GM18868 (cell line): Measurements from ENCODE around the gene MARCHF2.

Experiments used
- ATAC-seq: cut with Tn5 transposase; IDR thresholded peaks from one replicate; pipeline ENCODE4 v1.9.1; 2021; ENCODE audit warnings: mild to moderate bottlenecking, moderate library complexity; ENCODE audit not compliant: unreplicated experiment

Gene MARCHF2

DNA sequence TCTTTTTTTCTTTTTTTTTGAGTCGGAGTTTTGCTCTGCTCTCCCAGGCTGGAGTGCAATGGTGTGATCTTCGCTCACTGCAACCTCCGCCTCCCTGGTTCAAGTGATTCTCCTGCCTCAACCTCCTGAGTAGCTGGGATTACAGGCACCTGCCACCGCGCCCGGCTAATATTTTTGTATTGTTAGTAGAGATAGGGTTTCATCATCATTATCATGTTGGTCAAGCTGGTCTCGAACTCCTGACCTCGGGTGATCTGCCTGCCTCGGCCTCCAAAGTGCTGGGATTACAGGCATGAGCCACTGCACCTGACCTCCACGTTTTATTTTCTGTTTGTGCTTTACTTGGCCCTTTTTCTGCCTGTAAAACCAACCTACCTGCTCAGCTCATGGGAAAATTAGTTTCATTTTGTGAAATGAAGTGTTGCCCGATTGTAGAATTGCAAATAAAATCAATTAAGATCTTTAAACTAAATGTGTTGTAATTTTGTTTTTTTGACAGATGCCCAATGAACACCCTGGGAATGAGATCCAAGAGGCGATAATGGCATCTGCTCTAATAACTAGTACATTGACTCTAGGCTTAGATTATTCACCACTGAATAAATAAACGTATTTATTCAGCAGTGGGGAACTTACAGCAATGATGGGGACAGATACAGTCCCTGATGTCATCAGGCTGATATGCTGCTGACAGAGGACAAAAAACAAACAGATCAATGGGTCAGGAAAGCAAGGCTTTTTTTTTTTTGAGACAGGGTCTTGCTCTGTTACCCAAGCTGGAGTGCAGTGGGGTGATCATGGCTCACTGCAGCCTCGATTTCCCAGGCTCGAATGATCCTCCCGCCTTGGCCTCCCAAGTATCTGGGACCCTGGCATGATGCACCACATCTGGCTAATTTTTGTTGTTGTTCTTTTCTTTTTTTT, 25.2 kb upstream of the MARCHF2 start:
- no peak for ATAC-seq

DNA sequence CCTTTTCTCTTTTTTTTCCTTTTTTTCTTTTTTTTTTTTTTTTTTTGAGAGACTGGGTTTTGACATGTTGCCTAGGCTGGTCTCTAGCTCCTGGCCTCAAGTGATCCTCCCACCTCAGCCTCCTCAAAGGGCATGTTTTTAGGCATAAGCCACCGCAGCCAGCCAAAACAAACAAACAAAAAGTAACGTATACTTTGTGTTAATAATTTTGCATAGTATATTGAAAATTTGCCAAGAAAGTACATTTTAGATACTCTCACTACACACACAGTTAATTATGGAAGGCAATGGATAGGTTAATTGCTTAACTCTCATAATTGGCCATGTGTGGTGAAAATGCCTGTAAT, 24.5 kb upstream of the MARCHF2 start:
- no peak for ATAC-seq

DNA sequence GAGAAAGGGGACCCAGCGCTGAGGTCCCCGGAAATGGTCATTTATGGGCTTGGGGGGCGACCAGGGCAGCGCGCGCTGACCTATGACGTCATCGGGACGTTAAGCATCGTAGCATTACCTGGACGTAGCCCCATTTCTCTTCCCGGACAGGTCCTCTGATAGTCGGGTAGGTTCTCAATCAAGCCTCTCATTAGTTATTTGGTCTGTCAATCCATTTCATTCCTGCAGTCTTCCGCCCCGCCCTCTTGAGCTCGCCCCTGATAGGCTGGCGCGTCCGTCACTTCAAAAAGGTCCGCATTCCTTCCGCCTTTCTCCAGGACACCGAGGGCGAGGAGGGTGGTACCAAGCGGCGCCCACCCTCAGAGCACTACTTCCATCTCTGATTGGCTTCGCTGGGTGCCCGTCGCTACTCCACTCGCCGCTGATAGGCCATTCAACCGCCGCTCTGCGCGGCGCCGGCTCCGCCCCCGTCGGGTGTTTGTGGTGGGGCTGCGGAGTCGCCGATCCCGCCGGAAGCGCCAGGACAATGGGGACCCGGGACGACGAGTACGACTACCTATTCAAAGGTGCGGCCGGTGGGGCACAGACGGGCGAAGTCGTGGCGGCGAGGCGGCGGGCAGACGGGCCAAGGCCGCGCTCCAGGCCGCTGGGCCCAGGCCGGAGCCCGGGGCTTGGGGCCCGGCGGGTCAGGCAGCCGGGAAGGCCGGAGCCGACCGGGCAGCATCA, 23.1 kb upstream of the MARCHF2 start, which contains the start of gene RAB11B:
TSS of gene RAB11B (plus strand) at position 470 of the 726 bp plus-strand sequence. CDS start at position 527, 57 bp downstream.
- ATAC-seq: peak; percentile 90

- ATAC-seq: peak; percentile 35
Measured at GRCh38 chr19:8390617-8390981, 22.5 kb upstream of the MARCHF2 start.

- no peak for ATAC-seq
Measured at GRCh38 chr19:8391198-8392016, 21.7 kb upstream of the MARCHF2 start.

DNA sequence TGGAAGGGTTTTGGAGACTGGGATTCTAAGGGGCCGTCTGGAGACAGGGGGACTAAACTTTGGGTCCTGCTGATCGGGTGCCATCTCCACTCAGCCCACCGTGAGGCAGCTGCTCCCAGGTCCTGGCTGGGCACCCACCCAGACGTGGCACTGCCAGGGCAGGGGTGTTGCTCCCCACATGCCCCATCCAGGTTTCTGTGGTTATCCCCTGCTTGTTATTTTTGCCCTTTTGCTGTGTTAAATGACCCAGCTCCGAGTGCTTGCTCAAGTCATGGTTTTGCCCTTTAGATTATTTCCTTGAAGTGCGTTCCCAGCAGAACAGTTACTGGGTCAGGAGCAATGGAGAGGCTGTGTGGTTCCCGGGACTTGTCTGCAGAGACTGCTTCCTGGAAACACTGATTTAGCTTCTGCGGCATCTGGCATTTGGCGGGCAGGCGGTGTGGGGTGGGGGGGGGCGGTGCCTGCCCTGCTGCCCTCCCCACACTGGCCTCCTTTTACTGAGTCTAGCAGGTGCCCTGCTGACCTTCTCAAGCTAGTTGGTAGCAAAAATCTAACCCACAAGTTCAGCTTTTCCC, 21.0 kb upstream of the MARCHF2 start:
- no peak for ATAC-seq

GRCh38 chr19:8393192-8393870, 19.8 kb upstream of the MARCHF2 start:
- no peak for ATAC-seq

DNA sequence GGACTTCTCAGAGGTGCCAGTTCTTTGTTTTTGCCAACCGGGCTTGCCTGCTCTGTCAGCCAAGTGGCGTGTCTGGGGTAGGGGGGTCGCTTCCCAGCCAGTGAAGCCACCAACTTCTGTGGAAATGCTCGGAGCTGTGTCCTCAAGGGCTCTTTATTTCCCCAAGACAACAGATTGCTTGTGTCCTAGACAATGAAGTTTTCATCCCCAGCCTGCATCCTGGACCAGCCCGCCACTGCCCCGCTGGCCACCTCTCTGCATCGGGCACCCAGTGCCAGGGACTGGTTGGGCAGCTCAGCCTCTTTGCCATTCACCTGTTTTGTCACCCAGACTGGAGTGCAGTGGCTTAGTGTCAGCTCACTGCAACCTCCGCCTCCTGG, 19.2 kb upstream of the MARCHF2 start:
- ATAC-seq: no peak

DNA sequence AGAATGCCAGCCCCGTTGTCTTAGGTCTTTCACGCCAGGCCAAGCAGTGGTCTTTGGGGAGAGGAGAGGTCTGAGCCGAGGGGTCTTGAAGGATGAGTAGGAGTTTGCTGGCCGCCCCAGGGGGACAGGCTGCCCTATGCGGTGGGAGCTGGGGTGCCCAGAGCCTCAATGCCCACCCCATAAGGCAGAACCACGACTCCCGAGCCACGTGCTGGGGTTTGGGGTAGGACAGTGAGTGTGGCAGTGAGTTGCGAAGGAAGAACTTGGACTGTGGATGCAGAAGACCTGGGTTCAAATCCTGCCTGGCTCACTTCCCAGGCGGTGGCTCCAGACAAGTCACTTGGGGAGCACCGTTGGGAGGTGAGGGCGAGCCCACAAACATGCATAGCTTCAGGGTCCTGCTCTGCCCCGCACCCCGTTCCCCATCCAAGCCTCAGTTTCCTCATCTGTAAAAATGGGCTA, 17.5 kb upstream of the MARCHF2 start:
- no peak for ATAC-seq

DNA sequence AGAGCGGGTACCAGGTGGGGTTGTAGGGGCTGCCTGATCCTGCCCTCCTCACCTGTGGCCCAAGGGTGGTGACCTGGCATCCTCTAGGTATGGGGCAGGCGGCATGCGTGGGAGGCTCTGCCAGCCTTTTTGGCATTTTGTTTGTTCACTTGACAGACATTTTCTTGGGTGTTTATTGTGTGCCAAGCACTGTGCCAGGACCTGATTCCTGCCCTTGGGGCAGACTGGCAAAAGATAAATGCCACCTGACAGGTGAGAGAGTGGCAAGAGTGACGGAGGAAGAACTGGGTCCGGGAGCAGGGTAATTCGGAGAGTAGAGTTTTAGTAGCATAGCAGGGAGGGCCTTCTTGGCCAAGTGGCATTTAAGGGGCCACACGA, 16.9 kb upstream of the MARCHF2 start:
- no peak for ATAC-seq

- ATAC-seq: peak; percentile 48
Measured at GRCh38 chr19:8396563-8397203, 16.4 kb upstream of the MARCHF2 start.

DNA sequence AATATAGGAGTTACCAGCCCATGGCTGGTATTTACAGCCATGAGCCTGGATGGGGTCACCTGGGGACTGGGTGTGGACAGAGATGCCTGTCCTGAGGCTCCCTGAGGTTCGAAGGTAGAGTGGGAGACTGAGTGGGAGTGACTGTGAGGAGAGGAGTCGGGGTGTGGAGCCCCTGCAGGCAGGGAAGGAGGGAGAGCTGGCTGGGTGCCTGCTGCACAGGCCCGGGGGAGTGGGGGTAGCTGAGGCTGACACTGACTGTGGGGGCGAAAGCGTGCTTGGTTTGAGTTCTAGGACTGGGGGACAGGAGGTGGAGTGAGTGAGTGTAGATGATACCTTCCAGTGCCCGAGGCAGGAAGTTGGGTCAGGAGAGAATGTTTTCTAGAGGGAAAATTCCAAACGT, 15.8 kb upstream of the MARCHF2 start:
- no peak for ATAC-seq

DNA sequence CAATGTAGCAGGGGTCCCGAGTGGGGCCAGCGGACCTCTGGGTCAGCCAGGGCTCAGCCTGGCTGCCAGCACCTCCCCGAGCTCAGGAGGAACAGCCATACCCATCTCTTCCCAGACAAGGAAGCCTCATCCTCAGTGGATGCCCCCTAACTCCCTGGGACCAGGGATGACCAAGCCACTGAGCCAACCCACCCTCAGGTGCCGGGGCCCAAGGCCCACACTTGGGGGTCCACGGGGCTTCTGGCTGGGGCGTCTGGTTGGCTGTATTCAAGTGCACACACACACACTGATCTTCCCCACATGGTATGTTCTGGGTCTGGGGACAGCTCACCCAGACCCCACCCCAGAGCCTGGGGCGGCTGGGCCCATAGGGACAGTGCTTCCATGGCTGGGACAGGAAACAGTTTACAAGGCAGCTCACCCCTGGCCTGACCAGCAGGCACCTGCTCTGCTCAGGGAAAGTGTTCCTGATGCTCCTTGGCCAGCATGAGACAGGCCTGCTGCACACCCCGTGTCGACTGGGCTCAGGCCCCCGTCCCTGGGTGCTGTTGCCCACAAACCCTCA, 15.3 kb upstream of the MARCHF2 start:
- ATAC-seq: no peak

DNA sequence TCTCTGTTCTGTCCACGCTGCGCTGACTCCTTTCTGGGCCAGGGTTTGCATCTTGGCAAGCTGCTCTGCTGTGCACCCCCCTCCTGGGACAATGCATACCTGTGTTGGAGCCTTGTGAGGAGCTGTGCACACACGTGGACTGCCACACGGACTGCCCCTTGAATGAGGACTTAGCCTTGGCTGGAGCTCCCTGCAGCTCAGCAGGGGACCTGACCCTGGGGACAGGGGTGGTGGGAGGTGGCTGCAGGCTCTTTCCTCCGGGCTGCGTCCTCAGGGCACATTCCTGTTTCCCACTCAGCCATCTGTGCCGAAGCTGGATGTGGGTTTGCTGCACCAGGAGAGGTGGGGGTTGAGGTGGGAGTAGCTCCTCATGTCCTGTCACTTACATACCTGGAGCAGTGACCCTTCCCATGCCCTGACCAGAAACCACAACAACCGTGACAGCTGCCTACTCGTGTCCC, 14.8 kb upstream of the MARCHF2 start:
- no peak for ATAC-seq

- no peak for ATAC-seq
Measured at GRCh38 chr19:8399681-8400188, 13.4 kb upstream of the MARCHF2 start.

GRCh38 chr19:8401981-8402411, 11.1 kb upstream of the MARCHF2 start:
- ATAC-seq: no peak

- no peak for ATAC-seq
Measured at GRCh38 chr19:8403098-8403819, 9.8 kb upstream of the MARCHF2 start.

- no peak for ATAC-seq
Measured at GRCh38 chr19:8403820-8404109, 9.3 kb upstream of the MARCHF2 start.
